ENCODE results near the gene FAM98B.

GRCh38 chr15:38411902-38412301 is 42.0 kb upstream of the FAM98B start:
- TF ChIP-seq SUZ12 (IDR thresholded peaks at IDR 0.05; ENCODE audit: extremely low read depth, insufficient read depth, insufficient read length) (no peak), YY1 (IDR thresholded peaks at IDR 0.05; ENCODE audit: insufficient read depth, insufficient read length) (no peak)
